Embryonic facial prominence (tissue), 1 donor: ENCODE measurements around the gene ADGRE3.
"Not testable (repeated sequence)": the region's sequence is repeated elsewhere in the genome, so short reads cannot be mapped to it uniquely, and the experiment has no call there.

Source experiments
- DNase-seq: peaks from one replicate; pipeline ENCODE4 v3.0.0-alpha.2; 2016; ENCODE audit errors: extremely low spot score

Gene ADGRE3

DNA sequence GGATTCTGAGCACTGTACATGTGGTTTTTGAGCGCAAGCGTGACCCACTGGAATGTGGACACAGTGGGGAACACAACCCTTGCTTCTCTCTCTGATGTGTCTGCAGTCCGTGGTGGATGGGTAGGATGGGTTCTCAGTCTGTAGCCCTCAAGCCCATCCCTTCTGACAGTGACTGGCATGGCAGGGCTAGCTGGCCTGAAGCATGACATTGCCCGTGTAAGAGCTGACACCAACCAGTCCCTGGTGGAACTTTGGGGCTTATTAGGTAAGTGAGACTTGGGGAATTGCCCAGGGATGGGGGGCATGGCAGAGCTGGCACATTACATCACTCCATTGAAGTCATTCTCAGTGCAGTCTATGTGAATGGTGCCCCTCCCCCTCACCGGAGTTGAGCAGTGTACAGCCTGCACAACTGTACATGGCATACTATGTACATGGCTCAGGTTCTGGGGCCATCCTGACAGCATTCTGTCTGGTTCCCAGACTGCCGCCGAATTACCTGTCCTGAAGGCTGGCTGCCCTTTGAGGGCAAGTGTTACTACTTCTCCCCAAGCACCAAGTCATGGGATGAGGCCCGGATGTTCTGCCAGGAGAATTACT lies 75.0 kb downstream of the ADGRE3 start:
- DNase-seq, result no peak

DNA sequence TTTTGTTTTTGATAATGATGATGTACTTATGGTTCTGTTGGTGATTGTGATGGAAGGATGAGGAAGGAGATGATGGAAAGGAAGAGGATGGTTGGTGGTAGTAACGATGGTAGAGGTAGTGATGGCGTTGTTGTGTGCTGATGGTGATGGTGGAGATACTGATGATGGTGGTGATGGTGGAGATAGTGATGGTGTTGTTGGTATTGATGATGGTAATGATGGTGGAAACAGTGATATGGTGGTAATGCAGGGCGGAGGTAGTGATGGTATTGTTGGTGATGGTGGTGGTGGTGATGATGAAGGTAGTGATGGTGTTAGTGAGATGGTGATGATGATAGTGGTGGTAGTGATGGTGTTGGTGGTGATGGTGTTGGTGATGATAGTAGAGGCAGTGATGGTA lies 79.1 kb downstream of the ADGRE3 start:
- DNase-seq, result no peak

DNA sequence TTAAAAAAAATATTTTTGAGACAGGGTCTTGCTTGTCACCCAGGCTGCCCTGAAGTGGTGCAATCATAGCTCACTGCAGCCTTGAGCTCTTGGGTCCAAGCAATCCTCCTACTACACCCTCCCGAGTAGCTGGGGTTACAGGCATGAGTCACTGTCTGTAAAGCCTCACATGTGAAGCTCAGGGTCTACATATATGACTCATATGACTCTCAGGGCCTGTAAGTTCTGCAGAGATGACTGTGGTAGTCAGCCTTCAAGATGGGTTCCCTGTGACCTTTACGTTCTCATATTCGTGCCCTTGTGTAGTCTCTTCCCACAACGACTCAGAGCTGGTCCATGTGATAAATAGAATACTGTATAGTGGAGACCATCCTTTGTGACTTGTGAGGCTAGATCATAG lies 85.2 kb downstream of the ADGRE3 start:
- not testable (repeated sequence) for DNase-seq

DNA sequence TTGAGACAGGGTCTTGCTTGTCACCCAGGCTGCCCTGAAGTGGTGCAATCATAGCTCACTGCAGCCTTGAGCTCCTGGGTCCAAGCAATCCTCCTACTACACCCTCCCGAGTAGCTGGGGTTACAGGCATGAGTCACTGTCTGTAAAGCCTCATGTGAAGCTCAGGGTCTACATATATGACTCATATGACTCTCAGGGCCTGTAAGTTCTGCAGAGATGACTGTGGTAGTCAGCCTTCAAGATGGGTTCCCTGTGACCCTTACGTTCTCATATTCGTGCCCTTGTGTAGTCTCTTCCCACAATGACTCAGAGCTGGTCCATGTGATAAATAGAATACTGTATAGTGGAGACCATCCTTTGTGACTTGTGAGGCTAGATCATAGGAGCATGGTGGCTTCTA lies 89.5 kb downstream of the ADGRE3 start:
- not testable (repeated sequence) for DNase-seq

DNA sequence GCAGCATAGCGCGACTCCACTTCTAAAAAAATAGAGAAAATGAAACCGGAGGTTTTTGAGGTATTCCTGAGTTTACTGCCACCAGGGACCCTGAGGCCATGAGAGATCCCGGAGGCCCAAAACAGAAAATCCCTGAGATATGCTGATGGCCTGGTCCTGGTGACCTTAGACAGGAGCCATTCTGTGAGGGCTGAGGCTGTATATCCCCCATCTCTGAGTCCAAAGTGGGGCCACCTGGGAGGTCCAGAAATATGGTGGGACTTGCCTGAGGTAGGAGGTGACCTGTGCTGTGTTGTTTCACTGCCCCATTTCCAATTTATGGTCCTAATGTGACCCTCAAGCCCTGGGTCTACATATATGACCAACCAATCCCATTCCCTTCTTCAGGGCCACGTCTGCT lies 90.3 kb downstream of the ADGRE3 start:
- DNase-seq, result not testable (repeated sequence)

DNA sequence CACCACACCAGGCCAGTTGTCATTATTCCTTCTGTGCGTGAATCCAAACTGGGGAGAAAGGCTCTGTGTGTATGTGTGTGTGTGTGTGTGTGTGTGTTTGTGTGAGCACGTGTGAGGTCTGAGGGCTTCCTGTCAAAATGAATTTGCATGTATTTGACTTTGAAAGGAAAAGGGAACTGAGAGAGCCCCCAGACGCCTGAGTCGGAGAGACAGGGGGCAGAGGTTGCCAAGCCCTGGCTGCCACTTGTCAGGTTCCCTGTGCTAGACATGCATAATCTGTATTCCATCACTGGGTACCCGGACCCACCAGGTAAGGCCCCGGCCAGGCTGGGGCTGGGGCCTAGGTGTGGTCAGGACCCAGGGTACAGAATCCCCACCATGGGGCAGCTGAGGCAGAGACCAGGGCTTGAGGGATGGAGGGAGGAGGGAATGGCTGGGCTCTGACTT lies 91.7 kb downstream of the ADGRE3 start, which contains the start of gene CLEC17A:
CLEC17A (plus strand) TSS at position 191 of the 447 bp plus-strand sequence; CDS start at position 268, 77 bp downstream.
- no peak for DNase-seq

DNA sequence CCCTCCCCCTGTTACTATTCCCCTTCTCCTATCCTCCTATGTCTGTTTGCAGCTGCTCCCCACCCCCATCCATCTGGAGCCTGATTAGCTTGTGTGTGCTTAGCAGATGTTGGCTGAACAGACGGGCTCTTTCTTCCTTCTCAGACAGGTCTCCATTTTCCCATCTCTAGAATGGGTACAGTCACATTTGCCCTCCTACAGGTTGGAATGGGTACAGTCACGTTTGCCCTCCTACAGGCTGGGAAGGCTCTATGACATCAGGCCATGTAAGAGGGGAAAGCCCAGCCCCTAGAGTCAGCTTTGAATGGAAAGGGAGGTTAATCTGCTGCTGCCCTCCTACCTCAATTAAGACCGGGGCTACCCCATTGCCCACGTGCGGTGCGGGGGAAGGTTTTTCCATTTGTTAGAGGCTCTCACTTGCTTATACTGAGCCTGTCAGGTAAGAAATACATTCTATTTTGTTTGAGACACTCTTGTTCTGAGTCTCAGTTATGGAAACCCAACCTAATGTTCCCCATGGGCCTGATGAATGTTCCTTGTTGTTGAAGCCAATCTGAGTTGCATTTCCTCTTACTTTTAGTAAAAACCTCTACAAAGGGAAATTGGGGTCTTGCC lies 93.9 kb downstream of the ADGRE3 start:
- no peak for DNase-seq

DNA sequence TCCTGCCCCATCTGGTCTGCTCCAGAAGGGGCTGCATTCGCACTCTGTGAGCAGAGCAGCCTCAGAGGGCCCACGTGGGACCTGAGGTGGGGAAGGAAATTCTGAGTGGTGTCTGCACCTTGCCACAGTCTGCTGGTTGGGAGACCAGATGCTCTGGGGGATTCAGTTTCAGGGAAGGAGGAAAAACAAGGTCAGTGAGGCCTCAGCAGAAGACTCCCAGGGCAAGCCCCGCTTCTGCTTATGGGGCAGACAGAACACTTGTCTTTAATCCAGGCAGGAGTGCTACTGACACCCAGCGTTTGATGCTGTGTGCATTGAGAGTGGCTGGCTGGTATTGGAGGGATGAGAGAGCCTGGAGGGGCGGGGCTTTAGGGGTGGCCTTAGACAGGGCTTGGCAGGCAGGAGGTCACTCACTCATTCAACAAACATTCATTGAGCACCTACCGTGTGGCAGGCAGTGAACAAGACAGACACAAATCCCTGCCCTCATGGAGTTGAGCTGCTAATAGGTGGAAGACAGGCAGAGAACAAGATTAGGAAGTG lies 96.7 kb downstream of the ADGRE3 start:
- no peak for DNase-seq

DNA sequence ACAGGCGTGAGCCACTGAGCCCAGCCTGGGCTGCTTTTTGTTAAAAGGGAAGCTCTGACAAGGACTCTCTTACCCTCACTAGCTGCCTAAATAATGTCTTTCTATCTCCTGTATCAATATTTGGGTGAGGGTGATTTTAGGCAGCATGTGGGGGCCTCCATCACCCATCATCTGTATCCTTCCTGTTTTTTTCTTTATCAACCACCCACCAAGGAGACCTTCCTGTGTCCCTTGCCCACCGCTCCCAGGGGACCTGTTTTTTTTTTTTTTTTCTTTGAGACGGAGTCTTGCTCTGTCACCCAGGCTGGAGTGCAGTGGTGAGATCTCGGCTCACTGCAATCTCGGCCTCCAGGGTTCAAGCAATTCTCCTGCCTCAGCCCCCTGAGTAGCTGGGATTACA lies 97.4 kb downstream of the ADGRE3 start:
- DNase-seq, result no peak

DNA sequence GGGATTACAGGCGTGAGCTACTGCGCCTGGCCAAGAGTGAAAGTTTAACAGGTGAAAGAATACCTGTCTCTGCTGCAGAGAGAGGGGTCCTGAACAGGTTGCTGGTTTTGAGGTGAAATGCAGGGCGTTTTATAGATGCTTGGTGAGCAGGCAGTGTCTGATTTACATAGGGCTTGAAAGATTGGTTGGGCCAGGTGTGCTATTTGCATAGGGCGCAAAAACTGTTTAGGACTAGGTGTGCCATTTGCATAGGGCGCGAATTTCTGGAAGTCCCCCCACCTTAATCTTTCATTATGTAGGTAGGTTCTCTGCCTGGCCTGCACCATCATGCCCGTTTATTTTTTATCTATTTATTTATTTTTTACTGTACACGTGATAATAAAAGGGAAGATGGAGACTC lies 98.3 kb downstream of the ADGRE3 start:
- DNase-seq, result no peak

DNA sequence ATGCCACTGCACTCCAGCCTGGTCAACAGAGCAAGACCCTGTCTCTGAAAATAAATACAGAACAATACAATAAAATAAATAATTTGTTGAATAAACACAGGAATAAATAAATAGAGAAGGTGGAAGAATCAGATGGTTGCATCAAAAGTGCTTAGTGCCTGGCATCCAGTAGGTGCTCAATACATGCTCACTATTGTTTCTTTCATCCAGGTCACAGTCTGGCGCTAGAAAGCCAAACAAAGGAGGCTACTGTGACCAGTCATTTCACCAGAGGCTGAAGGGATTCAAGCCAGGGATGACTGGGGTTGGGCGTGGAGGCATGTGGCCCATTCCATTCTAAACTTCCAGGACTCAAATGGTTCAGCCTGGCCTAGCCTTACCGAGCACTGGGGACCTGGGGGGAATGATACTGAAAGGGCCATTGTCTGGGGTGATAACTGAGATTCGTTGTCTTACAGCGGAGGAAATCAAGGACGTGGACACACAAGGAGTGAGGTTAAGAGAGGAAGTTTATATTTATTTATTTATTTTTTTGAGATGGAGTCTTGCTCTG lies 99.1 kb downstream of the ADGRE3 start:
- no peak for DNase-seq

DNA sequence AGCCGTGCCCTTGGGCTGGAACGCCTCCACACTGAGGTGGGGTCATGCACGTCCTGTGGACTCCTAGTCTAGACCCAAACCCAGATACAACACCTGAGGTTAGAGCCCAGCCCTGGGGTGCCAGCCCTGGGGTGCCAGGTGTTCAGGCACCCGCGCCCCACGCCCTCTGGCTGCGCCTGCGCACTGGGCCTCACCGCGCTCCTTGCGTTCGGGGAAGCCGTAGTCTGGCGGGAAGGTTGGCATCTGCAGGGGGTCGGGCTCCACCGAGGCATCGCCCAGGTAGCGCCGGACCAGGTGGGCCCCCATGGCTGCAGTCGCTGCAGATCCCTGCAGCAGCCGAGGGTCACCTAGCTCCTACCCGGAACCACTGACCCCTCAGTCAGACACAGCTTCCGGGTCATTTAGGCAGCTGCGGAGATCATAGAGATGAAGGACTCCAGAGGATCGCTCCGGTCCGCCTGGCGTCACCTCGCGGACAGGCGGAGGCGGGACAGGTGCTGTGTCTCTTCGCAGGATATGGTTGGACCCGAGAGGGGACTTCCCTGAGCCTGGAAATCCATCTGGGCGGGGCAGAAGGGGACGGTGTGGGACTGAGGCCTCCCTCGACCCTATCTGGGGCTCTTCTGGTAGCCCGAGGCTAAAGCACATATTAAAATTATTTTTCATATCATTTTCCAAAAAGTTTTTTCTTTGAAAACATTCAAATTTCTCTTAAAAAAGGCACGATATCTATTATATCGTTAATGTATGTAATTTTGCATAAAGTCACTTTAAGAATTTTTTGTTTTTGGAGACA lies 102.8 kb downstream of the ADGRE3 start, which contains the start of gene NDUFB7:
NDUFB7 (minus strand) TSS at position 372 of the 796 bp plus-strand sequence; CDS start at position 306, 66 bp downstream.
- DNase-seq, result peak; percentile 84

DNA sequence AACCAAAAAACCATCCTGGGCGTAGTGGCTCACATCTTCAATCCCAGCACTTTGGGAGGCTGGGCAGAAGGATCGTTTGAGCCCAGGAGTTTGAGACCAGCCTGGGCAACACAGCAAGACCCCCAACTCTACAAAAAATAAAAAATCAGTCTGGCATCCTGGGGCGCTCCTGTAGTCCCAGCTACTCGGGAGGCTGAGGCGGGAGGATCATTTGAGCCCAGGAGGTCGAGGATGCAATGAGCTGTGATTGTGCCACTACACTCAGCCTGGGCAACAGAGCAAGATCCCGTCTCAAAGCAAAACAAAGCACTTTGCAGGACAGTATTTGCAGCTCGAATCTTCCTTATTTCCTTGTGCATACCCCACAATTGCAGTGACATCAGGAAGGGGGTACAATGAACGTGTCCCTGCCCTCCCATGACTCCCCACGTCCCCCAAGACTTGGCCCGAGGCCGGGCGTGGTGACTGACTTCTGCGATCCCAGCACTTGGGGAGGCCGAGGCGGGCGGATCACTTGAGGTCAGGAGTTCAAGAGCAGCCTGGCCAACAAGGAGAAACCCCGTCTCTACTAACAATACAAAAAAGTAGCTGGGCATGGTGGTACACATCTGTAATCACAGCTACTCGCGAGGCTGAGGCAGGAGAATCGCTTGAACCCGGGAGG lies 103.6 kb downstream of the ADGRE3 start:
- DNase-seq, result no peak
